GM23338 (cell line): ENCODE measurements around the gene TLX1. TPM values are rescaled to one million over a fixed set of nuclear protein-coding genes. Genes with fewer than 3 reads are reported as not detected.

Source experiments
- ATAC-seq: fragments of 200-7000 bp; cut with Tn5 transposase; 3 replicates; pipeline ENCODE4 v1.9.1; 2020
- DNase-seq: peaks from one replicate; pipeline ENCODE4 v3.0.0-alpha.2; 2015; ENCODE audit warnings: low spot score
- H2AFZ ChIP-seq: fragments of 200-600 bp; sonication (generic); 2 replicates; pipeline ENCODE4 v1.8.0; 2016; ENCODE audit warnings: antibody characterized with exemption, mild to moderate bottlenecking, moderate library complexity
- H3F3A ChIP-seq: fragments of 200-600 bp; sonication (generic); replicated peaks from 2 replicates; pipeline ENCODE4 v1.8.0; 2017; ENCODE audit warnings: antibody characterized with exemption, mixed run types, low read depth
- H3K27ac ChIP-seq: fragments of 200-600 bp; sonication (generic); 2 replicates; pipeline ENCODE4 v1.6.1; 2016; ENCODE audit warnings: low read depth
- H3K27me3 ChIP-seq: fragments of 200-600 bp; sonication (generic); 2 replicates; pipeline ENCODE4 v1.8.0; 2016; ENCODE audit warnings: mild to moderate bottlenecking, mixed run types, moderate library complexity; ENCODE audit not compliant: insufficient read depth
- H3K36me3 ChIP-seq: fragments of 200-600 bp; sonication (generic); 2 replicates; pipeline ENCODE4 v1.8.0; 2016; ENCODE audit warnings: mild to moderate bottlenecking; ENCODE audit not compliant: insufficient read depth
- H3K4me1 ChIP-seq: fragments of 200-600 bp; sonication (generic); 2 replicates; pipeline ENCODE4 v1.8.0; 2016; ENCODE audit warnings: mild to moderate bottlenecking, moderate library complexity; ENCODE audit not compliant: insufficient read depth
- H3K4me2 ChIP-seq: fragments of 200-600 bp; sonication (generic); 2 replicates; pipeline ENCODE4 v1.7.1; 2017; ENCODE audit warnings: mixed run types
- H3K4me3 ChIP-seq: fragments of 200-600 bp; sonication (generic); 2 replicates; pipeline ENCODE4 v1.6.1; 2016; ENCODE audit warnings: mixed run types
- H3K79me2 ChIP-seq: fragments of 200-600 bp; sonication (generic); replicated peaks from 2 replicates; pipeline ENCODE4 v1.8.0; 2017; ENCODE audit warnings: mild to moderate bottlenecking; ENCODE audit not compliant: insufficient read depth
- H3K9me2 ChIP-seq: fragments of 200-600 bp; sonication (generic); 2 replicates; pipeline ENCODE4 v1.8.0; 2017; ENCODE audit not compliant: insufficient read depth
- H4K20me1 ChIP-seq: fragments of 200-600 bp; sonication (generic); replicated peaks from 2 replicates; pipeline ENCODE4 v1.8.0; 2017; ENCODE audit warnings: mild to moderate bottlenecking; ENCODE audit not compliant: insufficient read depth
- H3K27ac Mint-ChIP-seq: 2 replicates; pipeline ENCODE4 v1.8.0; 2020; ENCODE audit warnings: inconsistent platforms, mild to moderate bottlenecking, moderate library complexity, mixed read lengths
- H3K27me3 Mint-ChIP-seq: 3 replicates; pipeline ENCODE4 v1.8.0; 2022; ENCODE audit warnings: low read depth, mild to moderate bottlenecking, moderate library complexity, mixed read lengths, inconsistent platforms; ENCODE audit not compliant: insufficient read depth, poor library complexity
- H3K36me3 Mint-ChIP-seq: 3 replicates; pipeline ENCODE4 v1.8.0; 2021; ENCODE audit warnings: low read depth, mild to moderate bottlenecking, inconsistent platforms, moderate library complexity, mixed read lengths
- H3K4me1 Mint-ChIP-seq: 3 replicates; pipeline ENCODE4 v1.8.0; 2020; ENCODE audit warnings: mild to moderate bottlenecking, inconsistent platforms, mixed read lengths
- H3K4me3 Mint-ChIP-seq: 3 replicates; pipeline ENCODE4 v1.8.0; 2021; ENCODE audit warnings: moderate library complexity, mild to moderate bottlenecking, inconsistent platforms, mixed read lengths
- H3K9me3 Mint-ChIP-seq: 3 replicates; pipeline ENCODE4 v1.8.0; 2020; ENCODE audit warnings: moderate library complexity, mild to moderate bottlenecking, inconsistent platforms, mixed read lengths
- CREB1 ChIP-seq: fragments of 250-450 bp; sonication (Bioruptor Pico); IDR thresholded peaks from 2 replicates; pipeline ENCODE4 v1.5.0; 2020; ENCODE audit warnings: low read depth, mild to moderate bottlenecking, moderate library complexity
- EZH2 ChIP-seq: fragments of 200-600 bp; sonication (generic); IDR thresholded peaks from one replicate; pipeline ENCODE4 v1.8.0; 2017; ENCODE audit warnings: antibody characterized with exemption, mild to moderate bottlenecking, low read depth; ENCODE audit not compliant: unreplicated experiment
- EZH2phosphoT487 ChIP-seq: fragments of 200-600 bp; sonication (generic); IDR thresholded peaks from one replicate; pipeline ENCODE4 v1.8.1; 2018; ENCODE audit warnings: antibody characterized with exemption; ENCODE audit not compliant: unreplicated experiment
- JUNB ChIP-seq: IDR thresholded peaks from one replicate; pipeline ENCODE4 v1.6.1; 2016; ENCODE audit warnings: antibody characterized with exemption; ENCODE audit not compliant: unreplicated experiment
- POLR2AphosphoS5 ChIP-seq: IDR thresholded peaks from 2 replicates; pipeline ENCODE4 v1.6.1; 2016; ENCODE audit warnings: antibody characterized with exemption, low read depth
- polyA plus RNA-seq: library from polyadenylated mRNA; unstranded; fragments of >200 nt; fragmentation: Nextera tagmentation; extraction: Ambion mirVana; gene quantifications from 2 replicates; pipeline ENCODE4 v1.2.1, GENCODE V29; 2016
- total RNA-seq: library from RNA; depleted of rRNA; stranded (reverse); fragments of >200 nt; shearing (Covaris generic); gene quantifications from 2 replicates; pipeline ENCODE4 v1.2.3, GENCODE V29; 2014
- TF ChIP-seq, protein P1 (sequence below): IDR thresholded peaks from one replicate; pipeline ENCODE4 v1.6.1; 2018; ENCODE audit warnings: antibody characterized with exemption; ENCODE audit not compliant: unreplicated experiment
- TF ChIP-seq, protein P2 (sequence below): IDR thresholded peaks from 2 replicates; pipeline ENCODE4 v1.6.1; 2016; ENCODE audit warnings: antibody characterized with exemption
- TF ChIP-seq, protein P3 (sequence below): fragments of 250-450 bp; sonication (Bioruptor Pico); IDR thresholded peaks from 2 replicates; pipeline ENCODE4 v1.5.0; 2020; ENCODE audit warnings: mild to moderate bottlenecking, moderate library complexity

Gene TLX1
- total and polyA plus RNA-seq, 2 experiments from 2014 or later: not detected

DNA sequence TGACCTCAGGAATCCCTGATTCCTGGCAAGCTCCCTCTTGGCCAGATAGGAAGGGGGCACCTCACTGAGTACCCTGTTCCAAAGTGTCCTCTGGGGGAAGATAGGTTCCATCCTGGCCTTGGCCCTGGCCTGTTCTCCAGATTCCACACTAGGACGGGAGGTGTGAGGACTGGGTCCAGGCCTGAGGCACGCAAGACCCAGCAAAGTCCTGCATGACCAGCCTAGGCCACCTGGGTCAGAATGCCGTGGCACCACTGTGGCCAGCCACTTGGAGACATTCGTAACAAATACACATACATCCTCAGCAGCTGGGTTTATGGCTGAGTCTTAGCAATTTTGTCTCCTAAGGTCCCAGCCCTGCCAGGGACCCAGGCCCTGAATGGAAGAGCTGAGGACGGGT is 23.3 kb upstream of the TLX1 start:
- H3K27me3 Mint-ChIP-seq: peaks cover 13% of the 10 kb centered on the region

More for the DNA sequence above, 23.3 kb upstream of the TLX1 start:
- no peaks in the 10 kb centered on the region for H3K79me2 ChIP-seq
- H3K9me2 ChIP-seq: no peaks in the 10 kb centered on the region
- no peaks in the 10 kb centered on the region for H3K36me3 ChIP-seq
- no peak overlapping the region for H3K4me2 ChIP-seq
- H3K4me3 ChIP-seq: no peak overlapping the region
- H3K4me3 Mint-ChIP-seq: no peak overlapping the region
- H3K27ac Mint-ChIP-seq: no peak overlapping the region
- peaks cover 4% of the 10 kb centered on the region; the same call in 1 of the 2 replicates for H3K4me1 ChIP-seq
- no peaks in the 10 kb centered on the region for H3K36me3 Mint-ChIP-seq
- no peaks in the 10 kb centered on the region for H4K20me1 ChIP-seq
- no peak overlapping the region for H3K27ac ChIP-seq
- H3K9me3 Mint-ChIP-seq: no peaks in the 10 kb centered on the region
- H3K4me1 Mint-ChIP-seq: peaks cover 16% of the 10 kb centered on the region
- no peak overlapping the region for H2AFZ ChIP-seq
- TF ChIP-seq, protein P1, sequence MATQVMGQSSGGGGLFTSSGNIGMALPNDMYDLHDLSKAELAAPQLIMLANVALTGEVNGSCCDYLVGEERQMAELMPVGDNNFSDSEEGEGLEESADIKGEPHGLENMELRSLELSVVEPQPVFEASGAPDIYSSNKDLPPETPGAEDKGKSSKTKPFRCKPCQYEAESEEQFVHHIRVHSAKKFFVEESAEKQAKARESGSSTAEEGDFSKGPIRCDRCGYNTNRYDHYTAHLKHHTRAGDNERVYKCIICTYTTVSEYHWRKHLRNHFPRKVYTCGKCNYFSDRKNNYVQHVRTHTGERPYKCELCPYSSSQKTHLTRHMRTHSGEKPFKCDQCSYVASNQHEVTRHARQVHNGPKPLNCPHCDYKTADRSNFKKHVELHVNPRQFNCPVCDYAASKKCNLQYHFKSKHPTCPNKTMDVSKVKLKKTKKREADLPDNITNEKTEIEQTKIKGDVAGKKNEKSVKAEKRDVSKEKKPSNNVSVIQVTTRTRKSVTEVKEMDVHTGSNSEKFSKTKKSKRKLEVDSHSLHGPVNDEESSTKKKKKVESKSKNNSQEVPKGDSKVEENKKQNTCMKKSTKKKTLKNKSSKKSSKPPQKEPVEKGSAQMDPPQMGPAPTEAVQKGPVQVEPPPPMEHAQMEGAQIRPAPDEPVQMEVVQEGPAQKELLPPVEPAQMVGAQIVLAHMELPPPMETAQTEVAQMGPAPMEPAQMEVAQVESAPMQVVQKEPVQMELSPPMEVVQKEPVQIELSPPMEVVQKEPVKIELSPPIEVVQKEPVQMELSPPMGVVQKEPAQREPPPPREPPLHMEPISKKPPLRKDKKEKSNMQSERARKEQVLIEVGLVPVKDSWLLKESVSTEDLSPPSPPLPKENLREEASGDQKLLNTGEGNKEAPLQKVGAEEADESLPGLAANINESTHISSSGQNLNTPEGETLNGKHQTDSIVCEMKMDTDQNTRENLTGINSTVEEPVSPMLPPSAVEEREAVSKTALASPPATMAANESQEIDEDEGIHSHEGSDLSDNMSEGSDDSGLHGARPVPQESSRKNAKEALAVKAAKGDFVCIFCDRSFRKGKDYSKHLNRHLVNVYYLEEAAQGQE: no peak
- TF ChIP-seq EZH2phosphoT487 (no peak), POLR2AphosphoS5 (no peak), CREB1 (CRISPR knock-in tag) (no peak), JUNB (no peak), EZH2 (no peak)
- TF ChIP-seq, protein P2, sequence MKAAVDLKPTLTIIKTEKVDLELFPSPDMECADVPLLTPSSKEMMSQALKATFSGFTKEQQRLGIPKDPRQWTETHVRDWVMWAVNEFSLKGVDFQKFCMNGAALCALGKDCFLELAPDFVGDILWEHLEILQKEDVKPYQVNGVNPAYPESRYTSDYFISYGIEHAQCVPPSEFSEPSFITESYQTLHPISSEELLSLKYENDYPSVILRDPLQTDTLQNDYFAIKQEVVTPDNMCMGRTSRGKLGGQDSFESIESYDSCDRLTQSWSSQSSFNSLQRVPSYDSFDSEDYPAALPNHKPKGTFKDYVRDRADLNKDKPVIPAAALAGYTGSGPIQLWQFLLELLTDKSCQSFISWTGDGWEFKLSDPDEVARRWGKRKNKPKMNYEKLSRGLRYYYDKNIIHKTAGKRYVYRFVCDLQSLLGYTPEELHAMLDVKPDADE: no peak
- TF ChIP-seq, protein P3, sequence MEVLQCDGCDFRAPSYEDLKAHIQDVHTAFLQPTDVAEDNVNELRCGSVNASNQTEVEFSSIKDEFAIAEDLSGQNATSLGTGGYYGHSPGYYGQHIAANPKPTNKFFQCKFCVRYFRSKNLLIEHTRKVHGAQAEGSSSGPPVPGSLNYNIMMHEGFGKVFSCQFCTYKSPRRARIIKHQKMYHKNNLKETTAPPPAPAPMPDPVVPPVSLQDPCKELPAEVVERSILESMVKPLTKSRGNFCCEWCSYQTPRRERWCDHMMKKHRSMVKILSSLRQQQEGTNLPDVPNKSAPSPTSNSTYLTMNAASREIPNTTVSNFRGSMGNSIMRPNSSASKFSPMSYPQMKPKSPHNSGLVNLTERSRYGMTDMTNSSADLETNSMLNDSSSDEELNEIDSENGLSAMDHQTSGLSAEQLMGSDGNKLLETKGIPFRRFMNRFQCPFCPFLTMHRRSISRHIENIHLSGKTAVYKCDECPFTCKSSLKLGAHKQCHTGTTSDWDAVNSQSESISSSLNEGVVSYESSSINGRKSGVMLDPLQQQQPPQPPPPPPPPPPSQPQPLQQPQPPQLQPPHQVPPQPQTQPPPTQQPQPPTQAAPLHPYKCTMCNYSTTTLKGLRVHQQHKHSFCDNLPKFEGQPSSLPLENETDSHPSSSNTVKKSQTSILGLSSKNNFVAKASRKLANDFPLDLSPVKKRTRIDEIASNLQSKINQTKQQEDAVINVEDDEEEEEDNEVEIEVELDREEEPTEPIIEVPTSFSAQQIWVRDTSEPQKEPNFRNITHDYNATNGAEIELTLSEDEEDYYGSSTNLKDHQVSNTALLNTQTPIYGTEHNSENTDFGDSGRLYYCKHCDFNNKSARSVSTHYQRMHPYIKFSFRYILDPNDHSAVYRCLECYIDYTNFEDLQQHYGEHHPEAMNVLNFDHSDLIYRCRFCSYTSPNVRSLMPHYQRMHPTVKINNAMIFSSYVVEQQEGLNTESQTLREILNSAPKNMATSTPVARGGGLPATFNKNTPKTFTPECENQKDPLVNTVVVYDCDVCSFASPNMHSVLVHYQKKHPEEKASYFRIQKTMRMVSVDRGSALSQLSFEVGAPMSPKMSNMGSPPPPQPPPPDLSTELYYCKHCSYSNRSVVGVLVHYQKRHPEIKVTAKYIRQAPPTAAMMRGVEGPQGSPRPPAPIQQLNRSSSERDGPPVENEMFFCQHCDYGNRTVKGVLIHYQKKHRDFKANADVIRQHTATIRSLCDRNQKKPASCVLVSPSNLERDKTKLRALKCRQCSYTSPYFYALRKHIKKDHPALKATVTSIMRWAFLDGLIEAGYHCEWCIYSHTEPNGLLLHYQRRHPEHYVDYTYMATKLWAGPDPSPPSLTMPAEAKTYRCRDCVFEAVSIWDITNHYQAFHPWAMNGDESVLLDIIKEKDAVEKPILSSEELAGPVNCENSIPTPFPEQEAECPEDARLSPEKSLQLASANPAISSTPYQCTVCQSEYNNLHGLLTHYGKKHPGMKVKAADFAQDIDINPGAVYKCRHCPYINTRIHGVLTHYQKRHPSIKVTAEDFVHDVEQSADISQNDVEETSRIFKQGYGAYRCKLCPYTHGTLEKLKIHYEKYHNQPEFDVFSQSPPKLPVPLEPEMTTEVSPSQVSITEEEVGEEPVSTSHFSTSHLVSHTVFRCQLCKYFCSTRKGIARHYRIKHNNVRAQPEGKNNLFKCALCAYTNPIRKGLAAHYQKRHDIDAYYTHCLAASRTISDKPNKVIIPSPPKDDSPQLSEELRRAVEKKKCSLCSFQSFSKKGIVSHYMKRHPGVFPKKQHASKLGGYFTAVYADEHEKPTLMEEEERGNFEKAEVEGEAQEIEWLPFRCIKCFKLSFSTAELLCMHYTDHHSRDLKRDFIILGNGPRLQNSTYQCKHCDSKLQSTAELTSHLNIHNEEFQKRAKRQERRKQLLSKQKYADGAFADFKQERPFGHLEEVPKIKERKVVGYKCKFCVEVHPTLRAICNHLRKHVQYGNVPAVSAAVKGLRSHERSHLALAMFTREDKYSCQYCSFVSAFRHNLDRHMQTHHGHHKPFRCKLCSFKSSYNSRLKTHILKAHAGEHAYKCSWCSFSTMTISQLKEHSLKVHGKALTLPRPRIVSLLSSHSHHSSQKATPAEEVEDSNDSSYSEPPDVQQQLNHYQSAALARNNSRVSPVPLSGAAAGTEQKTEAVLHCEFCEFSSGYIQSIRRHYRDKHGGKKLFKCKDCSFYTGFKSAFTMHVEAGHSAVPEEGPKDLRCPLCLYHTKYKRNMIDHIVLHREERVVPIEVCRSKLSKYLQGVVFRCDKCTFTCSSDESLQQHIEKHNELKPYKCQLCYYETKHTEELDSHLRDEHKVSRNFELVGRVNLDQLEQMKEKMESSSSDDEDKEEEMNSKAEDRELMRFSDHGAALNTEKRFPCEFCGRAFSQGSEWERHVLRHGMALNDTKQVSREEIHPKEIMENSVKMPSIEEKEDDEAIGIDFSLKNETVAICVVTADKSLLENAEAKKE (CRISPR knock-in tag): no peak
- H3F3A ChIP-seq: no peaks in the 10 kb centered on the region
- H3K27me3 ChIP-seq: 0 out of 2 replicates have a peak, but pooled peaks cover 5% of the 10 kb centered on the region
- DNase-seq (no peak), ATAC-seq (no peak)
